Bronchial epithelial cell (primary cell): ENCODE results near the gene LRSAM1. TPM values are rescaled to one million over a fixed set of nuclear protein-coding genes. Genes with fewer than 3 reads are reported as not detected.
A peak's percentile ranks its signal among the peaks of the same experiment; 100 is the strongest.

ENCODE experiments used
- DNase-seq: peaks from one replicate; pipeline ENCODE4 v3.0.0-alpha.2; 2010; ENCODE audit warnings: low read depth
- FAIRE-seq: peaks from 2 replicates; lab custom pipeline; 2011; peaks lifted over from hg19 to GRCh38; lab: Jason Lieb, UNC
- H3K27me3 ChIP-seq: 2 replicates; pipeline ENCODE4 v1.5.1; 2011; ENCODE audit warnings: low read length; ENCODE audit not compliant: control insufficient read depth, insufficient read depth
- H3K36me3 ChIP-seq: 2 replicates; pipeline ENCODE4 v1.5.1; 2011; ENCODE audit warnings: low read length; ENCODE audit not compliant: control insufficient read depth, insufficient read depth
- H3K4me3 ChIP-seq: 2 replicates; pipeline ENCODE4 v1.5.1; 2011; ENCODE audit warnings: mild to moderate bottlenecking, low read depth, low read length, control low read depth
- CTCF ChIP-seq: IDR thresholded peaks from 2 replicates; pipeline ENCODE4 v1.5.1; 2011; ENCODE audit warnings: mild to moderate bottlenecking, moderate library complexity, low read length, control low read depth, inconsistent platforms; ENCODE audit not compliant: insufficient read depth, severe bottlenecking
- total RNA-seq: library from RNA; depleted of rRNA; stranded (reverse); fragments of >200 nt; gene quantifications from 2 replicates; pipeline ENCODE4 v1.2.1, GENCODE V29; 2014

The LRSAM1 gene
- total RNA-seq, 1 donor from 2014 or later = 5.3 TPM

- DNase-seq (no peak), FAIRE-seq (no peak)
- no peaks in the 10 kb centered on the region for H3K27me3 ChIP-seq
- no peak overlapping the region for H3K4me3 ChIP-seq
- H3K36me3 ChIP-seq = peaks cover 58% of the 10 kb centered on the region
- no peak for TF ChIP-seq CTCF
These were observed 70.6 kb downstream of the LRSAM1 start for GRCh38 chr9:127521919-127522304.

- H3K4me3 ChIP-seq = no peak overlapping the region
- no peak for TF ChIP-seq CTCF
- no peaks in the 10 kb centered on the region for H3K27me3 ChIP-seq
- DNase-seq = peak; percentile 73
- peaks cover 58% of the 10 kb centered on the region for H3K36me3 ChIP-seq
- peak; percentile 98 for FAIRE-seq
These were observed 71.4 kb downstream of the LRSAM1 start for GRCh38 chr9:127522727-127523126.

GRCh38 chr9:127523312-127523851 is 72.1 kb downstream of the LRSAM1 start:
- no peak overlapping the region for H3K4me3 ChIP-seq
- H3K36me3 ChIP-seq = peaks cover 58% of the 10 kb centered on the region
- TF ChIP-seq CTCF = peak; percentile 62
- DNase-seq (peak; percentile 46), FAIRE-seq (no peak)
- H3K27me3 ChIP-seq = no peaks in the 10 kb centered on the region

GRCh38 chr9:127524373-127524772 is 73.1 kb downstream of the LRSAM1 start:
- Histone ChIP-seq H3K36me3 (peaks cover 53% of the 10 kb centered on the region), H3K4me3 (no peak overlapping the region), H3K27me3 (no peaks in the 10 kb centered on the region)
- no peak for FAIRE-seq
- DNase-seq = no peak
- TF ChIP-seq CTCF = no peak

- peak; percentile 60 for TF ChIP-seq CTCF
- no peaks in the 10 kb centered on the region for H3K27me3 ChIP-seq
- DNase-seq (no peak), FAIRE-seq (no peak)
- peaks cover 56% of the 10 kb centered on the region for H3K36me3 ChIP-seq
- H3K4me3 ChIP-seq = no peak overlapping the region
These were observed 74.3 kb downstream of the LRSAM1 start for GRCh38 chr9:127525401-127526188.
